DOHH2 (cell line): ENCODE data around the gene RCHY1.

ENCODE experiments used
- EZH2phosphoT487 ChIP-seq: fragments of 200-600 bp; sonication (generic); IDR thresholded peaks from 2 replicates; pipeline ENCODE4 v1.6.1; 2017; ENCODE audit warnings: borderline replicate concordance, mild to moderate bottlenecking, antibody characterized with exemption, low read length, moderate library complexity, mixed read lengths
- TF ChIP-seq, protein P1 (sequence below): fragments of 200-600 bp; sonication (generic); IDR thresholded peaks from one replicate; pipeline ENCODE4 v1.5.1; 2014; ENCODE audit warnings: antibody characterized with exemption, mild to moderate bottlenecking, low read depth, low read length; ENCODE audit not compliant: poor library complexity, severe bottlenecking

DNA sequence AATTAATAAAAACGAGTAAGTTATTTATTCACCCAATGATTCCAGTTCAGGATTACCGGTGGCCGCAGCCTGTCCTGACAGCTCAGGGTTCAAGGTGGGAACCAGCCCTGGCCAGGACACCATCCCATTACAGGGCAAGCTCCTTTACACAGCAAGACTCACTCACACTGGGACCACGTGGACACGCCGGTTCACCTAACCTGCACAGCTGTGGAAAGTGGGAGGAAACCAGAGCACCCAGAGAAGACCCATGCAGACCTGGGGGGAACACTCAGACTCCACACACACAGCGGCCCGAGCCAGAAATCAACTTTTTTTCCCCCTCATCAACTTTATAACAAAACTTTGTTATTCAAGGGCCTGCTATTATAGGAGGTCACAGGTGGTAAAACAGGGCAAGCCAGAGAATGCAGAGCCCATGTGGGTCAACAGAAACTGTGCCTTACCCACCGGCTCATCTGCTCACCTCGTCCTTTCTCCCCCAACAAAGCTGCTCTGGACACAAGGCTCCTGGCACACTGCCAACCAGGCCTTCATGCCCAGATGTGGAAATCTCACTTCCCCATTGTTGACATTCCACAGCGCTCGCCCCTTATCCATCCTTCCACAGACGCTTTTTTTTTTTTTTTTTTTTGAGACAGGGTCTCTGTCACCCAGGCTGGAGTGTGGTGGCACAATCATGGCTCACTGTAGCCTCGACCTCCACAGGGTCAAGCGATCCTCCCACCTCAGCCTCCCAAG, 33.6 kb upstream of the RCHY1 start:
- TF ChIP-seq, protein P1, sequence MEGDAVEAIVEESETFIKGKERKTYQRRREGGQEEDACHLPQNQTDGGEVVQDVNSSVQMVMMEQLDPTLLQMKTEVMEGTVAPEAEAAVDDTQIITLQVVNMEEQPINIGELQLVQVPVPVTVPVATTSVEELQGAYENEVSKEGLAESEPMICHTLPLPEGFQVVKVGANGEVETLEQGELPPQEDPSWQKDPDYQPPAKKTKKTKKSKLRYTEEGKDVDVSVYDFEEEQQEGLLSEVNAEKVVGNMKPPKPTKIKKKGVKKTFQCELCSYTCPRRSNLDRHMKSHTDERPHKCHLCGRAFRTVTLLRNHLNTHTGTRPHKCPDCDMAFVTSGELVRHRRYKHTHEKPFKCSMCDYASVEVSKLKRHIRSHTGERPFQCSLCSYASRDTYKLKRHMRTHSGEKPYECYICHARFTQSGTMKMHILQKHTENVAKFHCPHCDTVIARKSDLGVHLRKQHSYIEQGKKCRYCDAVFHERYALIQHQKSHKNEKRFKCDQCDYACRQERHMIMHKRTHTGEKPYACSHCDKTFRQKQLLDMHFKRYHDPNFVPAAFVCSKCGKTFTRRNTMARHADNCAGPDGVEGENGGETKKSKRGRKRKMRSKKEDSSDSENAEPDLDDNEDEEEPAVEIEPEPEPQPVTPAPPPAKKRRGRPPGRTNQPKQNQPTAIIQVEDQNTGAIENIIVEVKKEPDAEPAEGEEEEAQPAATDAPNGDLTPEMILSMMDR: no peak
- no peak for TF ChIP-seq EZH2phosphoT487
